GM19438 (cell line): ENCODE data around the gene GAB2.

Experiments
- ATAC-seq: cut with Tn5 transposase; IDR thresholded peaks from one replicate; pipeline ENCODE4 v1.9.1; 2021; ENCODE audit warnings: low read depth; ENCODE audit not compliant: unreplicated experiment

The GAB2 gene

GRCh38 chr11:78170874-78171549 lies 246.6 kb downstream of the GAB2 start:
- no peak for ATAC-seq

- ATAC-seq: no peak
Measured at GRCh38 chr11:78170413-78170812, 247.2 kb downstream of the GAB2 start.

GRCh38 chr11:78168539-78169477 lies 248.8 kb downstream of the GAB2 start:
- ATAC-seq: no peak

- ATAC-seq: no peak
Measured at GRCh38 chr11:78166855-78167469, 250.7 kb downstream of the GAB2 start.
